NCI-H2196 treated with DMSO at 0.1 percent for 48 hours (cell line): ENCODE measurements around the gene ACTG2.
A peak's percentile ranks its signal among the peaks of the same experiment; 100 is the strongest.
"Not testable (repeated sequence)": the region's sequence is repeated elsewhere in the genome, so short reads cannot be mapped to it uniquely, and the experiment has no call there.

Source experiments
- DNase-seq: peaks from one replicate; lab custom pipeline; 2025; ENCODE audit not compliant: unreplicated experiment; lab: John Stamatoyannopoulos, UW

ACTG2 gene

DNA sequence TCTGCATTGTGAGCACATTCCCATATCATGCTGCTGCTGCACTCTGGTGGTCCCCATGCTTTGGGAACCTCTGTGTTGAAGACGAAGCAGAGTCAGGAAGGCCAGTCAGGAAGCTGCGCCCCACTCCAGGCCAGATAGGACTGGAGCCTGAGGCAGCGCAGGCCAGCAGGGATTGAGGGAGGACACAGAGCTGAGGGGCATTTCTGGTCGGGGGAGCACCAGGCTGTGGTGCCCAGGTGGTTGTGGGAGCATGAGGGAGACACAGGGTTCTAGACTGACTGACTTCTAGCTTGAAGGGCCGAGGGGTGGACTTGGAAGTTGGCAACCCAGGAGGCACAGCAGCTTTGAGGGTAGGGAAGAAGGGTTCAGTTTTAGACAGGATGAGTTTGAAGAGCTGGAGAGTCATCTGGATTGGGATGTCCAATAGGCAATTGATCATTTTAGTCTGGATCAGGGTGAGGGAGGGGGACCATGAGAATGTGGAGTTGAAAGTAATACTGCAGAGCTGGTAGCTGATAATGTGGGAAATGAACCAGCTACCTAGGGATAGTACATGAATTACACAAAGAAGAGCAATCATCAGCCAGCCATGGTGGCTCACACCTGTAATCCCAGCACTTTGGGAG, 1.4 kb upstream of the ACTG2 start:
- no peak for DNase-seq

DNA sequence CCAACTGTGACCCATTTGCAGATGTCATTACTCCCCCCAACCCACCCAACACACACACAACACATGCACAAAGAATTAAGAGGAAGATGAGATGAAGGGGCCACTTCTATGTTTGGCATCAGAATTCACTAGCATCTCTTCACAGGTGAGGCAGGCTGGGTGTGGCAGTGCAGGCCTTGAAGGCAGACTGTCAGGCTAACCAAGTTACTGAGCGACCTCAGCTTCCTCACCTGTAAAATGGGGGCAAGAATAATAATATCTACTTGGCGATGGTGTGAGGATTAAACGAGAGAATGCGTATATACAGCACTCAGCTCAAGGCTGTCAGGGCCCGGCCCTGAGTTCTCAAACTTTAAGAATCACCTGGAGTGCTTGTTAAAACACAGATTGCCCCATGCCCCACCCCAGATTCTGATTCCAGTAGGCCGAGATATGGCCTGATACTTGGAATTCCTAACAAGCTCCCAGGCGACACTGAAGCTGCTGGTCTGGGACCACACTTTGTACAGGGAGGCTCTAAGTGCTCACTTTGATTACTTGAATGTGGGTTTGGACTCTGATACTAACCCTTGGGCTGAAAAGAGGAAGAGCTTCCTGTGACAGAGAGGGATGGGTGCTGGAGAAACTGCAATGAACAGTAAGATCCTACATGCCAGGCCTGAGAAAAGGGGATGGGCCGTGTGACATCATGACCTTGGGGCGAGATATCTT, 1.1 kb downstream of the ACTG2 start:
- no peak for DNase-seq

DNA sequence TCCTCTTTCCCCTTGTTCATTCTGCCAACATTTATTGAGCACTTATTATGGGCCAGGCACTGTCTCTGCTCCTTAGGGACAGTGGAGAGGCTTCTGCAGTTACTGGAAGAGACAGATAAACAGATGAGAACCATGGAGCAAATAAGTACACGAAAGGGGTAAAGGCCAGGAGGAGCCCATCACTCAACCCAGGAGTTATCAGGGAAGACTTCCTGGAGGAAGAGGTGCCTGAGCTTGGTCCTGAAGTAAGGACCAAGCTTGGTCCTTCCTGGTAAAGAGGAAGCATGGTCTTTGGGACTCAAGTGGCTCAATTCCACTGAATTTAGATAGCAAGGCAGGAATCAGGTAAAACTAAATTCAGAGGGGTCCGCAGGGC, 1.7 kb downstream of the ACTG2 start:
- DNase-seq: no peak

DNA sequence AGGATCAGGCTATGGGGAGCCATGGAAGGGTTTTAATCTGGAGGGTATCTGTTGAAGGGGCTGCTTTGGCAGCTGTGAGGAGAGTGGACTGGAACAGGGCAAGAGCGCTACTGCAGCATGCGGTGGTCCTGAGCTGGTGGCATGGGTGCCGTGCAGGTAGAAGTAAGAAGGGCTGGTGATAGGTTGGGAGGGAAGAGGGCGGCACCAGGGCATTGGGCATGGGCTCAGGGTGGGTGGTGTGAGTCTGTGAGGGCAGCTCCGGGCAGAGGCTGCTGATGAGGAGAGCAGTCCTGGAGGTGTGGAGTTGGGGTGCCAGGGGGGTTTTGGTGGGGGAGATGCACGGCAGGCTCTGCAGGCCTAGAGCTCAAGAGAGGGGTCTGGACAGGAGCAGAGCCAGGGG, 2.1 kb downstream of the ACTG2 start:
- no peak for DNase-seq

DNA sequence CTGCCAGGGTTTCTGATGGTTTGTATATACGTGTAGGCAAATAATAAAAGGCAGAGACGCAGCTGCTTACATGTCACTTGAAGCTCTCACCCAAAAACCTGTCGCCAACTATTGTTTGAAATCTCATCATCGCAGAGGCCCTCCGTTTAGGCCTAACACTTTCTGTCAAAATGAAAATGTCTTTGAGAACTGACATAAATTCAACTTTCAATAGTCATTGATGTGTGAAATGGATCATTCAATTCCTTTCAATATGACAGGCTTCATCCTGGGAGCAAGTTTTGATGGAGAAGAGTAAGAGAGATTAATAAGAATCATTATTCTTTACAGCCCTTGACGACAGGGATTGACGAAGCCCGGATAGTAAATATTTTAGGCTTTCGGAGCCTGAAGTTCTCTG, 2.7 kb downstream of the ACTG2 start:
- no peak for DNase-seq

DNA sequence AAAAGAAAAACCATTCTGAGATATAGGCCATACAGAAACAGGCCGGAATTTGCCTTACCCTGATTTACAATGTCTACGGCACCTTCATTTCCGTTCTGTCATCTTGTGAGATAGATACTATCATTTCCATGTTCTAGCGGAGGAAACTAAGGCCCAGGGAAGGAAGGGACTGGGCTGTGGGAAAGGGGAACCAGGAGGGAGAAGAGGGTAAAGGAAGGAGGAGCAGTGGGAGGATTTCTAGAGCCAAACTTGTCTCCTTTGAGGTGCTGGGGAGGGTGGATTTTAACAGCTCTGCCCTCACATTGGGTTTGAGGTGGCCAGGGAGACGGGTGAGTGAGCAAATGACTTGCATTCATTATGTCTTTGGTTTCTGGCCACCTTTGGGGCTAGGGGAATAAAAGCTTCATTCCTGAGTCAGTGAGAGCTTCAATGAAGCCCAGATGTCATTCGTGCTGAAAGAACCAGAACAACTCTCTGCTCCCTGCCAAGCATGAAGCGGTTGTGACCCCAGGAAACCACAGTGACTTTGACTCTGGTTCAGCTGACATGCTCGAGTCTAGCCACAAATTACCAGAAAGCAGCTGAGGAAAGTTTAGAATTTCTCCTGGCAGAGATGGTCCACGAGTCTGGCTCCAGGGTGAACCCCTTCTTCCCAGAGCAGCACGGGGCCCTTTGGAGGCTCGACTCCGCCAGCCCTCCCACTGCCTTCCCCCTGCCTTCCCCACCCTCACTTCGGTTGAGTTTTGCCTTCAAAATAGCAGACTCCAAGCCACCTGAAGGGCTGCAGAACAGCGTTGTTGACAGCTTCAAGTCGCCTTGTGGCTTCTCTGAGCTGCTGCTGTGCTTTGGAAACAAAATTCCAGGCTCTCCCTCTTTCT, 3.8 kb downstream of the ACTG2 start:
- no peak for DNase-seq

DNA sequence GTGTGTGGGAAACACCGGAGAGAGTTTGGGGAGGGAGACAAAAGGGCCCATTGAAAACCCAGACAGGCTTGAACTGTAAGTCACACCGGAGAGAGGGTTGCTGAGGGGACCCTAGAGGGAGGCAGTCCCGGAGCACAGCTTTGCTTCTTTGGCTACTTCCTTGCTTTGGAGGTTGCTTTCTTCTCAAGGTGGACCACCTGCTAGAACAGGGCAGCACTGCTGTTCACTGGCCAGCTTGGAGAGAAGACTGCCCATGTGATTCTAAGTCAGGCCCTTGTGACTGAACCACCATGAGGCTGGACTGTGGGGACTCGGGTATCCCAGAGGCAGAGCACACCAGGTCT, 4.4 kb downstream of the ACTG2 start:
- no peak for DNase-seq

DNA sequence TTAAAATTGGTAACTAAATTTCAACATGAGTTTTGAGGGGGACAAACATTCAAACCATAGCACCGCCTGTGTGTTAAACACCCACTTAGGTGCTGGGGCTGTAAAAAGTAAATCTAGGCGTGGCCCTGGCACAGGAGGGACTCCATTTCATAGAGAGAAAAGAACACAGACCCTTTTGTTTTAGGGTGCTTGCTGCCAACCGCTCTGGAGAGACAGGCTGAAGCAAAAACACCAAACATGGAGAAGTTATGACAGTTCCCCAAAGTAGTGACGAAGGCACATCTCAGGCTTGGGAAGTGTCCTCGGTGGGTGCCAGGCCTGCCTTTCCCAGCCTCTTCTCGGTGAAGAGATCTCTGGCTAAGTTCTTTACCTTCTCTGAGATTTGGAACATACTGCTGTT, 5.1 kb downstream of the ACTG2 start:
- DNase-seq: no peak

DNA sequence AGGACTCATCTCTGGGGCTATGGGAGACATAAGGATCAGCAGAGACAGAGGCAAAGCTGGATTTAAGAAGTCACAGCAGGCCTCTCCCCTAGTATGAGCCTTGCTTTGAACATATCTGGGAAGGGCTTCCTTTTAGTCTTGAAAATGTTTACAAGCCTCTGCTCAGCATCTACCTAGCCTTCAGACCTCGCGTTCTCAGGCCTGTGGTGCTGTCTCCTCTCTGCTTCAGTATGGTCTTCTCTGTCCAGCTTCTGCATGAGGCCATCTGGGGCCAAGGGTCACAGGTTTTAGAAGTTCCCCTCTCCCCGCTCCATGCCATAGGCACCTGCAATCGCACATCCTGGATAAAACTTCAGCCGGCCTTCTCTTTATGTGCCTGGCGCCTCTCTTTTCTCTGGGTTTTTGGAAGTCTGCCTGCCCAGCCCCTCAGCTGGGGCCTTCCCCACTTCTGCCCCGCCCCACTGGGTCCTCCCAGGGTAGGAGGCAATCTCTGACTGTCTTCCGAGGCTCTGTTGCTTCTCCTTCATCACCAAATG, 7.1 kb downstream of the ACTG2 start:
- DNase-seq: no peak

DNA sequence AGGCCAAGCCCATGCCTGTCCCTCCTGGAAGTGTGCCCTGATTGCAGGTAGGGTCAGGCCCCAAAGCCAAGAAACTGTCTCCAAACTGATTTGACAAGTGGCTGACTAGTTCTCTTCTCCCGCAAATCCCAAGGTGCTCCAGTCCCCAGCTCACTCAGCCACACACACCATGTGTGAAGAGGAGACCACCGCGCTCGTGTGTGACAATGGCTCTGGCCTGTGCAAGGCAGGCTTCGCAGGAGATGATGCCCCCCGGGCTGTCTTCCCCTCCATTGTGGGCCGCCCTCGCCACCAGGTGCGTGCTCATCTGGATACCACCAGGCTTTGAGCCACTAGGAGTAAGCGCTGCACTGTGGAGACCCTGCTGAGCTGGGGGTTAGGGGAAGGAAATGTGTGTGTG, 8.3 kb downstream of the ACTG2 start:
- DNase-seq: no peak

DNA sequence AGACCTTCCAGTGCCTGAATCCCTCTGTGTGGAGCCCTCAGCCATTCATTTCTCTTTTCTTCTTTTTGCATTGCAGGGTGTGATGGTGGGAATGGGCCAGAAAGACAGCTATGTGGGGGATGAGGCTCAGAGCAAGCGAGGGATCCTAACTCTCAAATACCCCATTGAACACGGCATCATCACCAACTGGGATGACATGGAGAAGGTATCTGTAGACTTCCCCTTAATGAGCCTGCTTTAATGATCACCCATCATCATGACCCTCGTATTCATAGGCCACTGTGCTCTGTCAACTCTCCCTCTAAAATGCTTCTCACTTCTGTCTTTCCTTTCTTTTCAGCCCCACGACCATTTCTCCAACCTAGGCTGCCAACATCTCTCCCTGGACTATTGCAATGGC, 9.5 kb downstream of the ACTG2 start:
- DNase-seq: no peak

DNA sequence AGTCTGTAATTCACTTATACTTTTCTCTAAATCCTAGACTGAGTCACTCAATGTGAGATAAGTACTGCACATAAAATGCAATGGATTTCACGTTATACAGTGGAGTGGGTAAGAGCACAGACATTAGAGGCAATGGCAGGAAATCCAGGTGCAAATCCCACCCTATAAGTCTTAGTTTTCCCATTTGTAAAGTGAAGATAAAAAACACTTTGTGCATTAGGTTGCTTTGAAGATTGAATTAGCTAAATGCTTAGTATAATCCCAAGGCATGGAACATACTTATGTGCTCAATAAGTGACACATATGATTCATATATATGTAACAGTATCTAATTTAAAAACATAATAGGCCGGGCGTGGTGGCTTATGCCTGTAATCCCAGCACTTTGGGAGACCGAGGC, 10.5 kb downstream of the ACTG2 start:
- DNase-seq: no peak

DNA sequence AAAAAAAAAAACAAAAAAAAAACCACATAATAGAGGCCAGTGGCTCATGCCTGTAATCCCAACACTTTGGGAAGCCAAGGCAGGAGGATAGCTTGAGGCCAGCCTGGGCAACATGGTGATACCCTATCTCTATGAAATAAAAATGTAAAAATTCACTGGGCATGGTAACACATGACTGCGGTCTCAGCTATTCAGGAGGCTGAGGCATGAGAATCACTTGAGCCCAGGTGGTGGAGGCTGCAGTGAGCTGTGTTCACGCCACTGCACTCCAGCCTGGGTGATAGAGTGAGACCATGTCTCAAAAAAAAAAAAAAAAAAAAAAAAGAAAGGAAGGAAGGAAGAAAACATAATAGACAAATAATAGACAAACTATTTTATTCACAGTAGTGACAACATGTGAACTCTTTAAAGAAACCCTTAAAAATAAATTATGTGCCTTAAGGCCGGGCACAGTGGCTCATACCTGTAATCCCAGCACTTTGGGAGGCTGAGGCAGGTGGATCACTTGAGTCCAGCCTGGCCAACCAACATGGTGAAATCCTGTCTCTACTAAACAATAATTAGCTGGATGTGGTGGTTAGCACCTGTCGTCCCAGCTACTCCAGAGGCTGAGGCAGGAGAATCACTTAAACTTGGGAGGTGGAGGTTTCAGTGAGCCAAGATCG, 11.3 kb downstream of the ACTG2 start:
- DNase-seq: not testable (repeated sequence)

DNA sequence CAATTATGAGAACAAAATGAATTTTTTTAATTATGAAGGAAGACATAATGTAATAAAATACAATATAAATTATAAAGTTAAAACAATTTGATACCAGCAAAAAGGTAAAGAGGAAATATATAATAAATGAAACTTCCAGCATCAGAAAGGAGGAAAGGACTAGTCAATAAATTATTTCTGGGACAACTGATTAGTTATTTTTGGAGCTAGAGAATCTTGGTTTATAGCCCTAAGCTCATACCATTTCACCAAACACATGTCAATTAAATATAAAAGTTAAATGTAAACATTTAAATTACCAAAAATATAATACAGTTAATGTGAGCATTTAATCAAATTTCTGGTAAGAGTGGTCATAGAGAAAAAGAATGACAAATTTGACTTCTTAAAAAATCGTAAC, 12.1 kb downstream of the ACTG2 start:
- no peak for DNase-seq

DNA sequence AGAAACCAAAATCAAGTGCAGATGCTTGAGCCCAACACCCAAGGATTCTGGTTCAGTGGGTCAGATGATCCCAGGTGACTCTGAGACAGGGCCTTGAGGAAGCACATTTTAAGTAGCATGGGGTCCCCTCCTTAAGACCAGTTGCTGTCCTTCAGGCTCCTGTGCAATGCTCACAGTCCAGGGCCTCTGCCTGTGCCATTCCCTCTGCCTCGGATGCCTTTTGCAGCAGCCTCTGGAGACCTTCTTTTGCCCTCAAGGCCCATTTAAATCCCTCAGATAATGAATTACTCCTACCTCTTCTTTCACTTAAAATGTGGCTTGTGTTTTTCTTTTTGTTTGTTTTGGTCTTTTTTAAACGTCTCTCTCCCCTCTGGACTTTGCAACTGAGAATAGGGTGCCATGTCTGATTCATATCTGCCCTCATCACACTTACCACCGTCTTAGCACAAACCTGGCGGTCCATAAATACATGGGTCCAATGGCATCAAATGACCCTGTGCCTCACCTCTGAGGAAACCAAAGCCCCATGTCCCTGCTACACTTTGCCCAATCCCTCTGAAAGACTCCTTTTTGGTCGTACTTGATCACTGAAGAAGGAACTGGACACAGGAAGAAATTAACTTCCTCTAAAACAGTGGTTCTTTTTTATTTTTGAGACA, 14.2 kb downstream of the ACTG2 start:
- no peak for DNase-seq

DNA sequence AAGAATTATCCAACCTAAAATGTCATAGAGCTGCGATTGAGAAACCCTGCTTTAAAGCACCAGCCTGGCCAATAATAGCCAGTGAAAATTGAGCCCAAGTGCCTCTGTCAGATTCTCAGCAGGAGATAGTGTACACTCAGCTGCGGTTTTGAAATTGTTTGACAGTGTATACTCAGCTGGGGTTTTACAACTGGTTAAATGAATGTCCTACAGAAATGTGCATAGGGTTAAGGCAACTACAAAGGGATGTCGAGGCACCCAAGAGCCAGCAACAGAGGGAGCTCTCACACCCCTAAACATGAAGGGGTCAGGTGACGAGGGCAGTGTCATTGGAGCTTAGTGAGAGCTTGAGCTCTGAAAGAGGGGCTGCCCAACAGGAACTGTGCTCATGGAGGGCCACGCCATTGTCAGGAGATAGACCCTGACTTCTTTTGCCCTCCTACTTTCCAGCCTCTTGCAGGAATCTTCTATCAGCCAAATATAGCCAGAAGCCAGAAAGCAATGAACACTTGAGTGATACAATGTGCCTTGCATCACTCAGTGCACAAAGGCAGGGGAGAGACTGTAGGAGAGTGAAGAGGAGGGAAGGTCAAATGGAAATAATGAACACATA, 15.1 kb downstream of the ACTG2 start:
- peak; percentile 55 for DNase-seq

DNA sequence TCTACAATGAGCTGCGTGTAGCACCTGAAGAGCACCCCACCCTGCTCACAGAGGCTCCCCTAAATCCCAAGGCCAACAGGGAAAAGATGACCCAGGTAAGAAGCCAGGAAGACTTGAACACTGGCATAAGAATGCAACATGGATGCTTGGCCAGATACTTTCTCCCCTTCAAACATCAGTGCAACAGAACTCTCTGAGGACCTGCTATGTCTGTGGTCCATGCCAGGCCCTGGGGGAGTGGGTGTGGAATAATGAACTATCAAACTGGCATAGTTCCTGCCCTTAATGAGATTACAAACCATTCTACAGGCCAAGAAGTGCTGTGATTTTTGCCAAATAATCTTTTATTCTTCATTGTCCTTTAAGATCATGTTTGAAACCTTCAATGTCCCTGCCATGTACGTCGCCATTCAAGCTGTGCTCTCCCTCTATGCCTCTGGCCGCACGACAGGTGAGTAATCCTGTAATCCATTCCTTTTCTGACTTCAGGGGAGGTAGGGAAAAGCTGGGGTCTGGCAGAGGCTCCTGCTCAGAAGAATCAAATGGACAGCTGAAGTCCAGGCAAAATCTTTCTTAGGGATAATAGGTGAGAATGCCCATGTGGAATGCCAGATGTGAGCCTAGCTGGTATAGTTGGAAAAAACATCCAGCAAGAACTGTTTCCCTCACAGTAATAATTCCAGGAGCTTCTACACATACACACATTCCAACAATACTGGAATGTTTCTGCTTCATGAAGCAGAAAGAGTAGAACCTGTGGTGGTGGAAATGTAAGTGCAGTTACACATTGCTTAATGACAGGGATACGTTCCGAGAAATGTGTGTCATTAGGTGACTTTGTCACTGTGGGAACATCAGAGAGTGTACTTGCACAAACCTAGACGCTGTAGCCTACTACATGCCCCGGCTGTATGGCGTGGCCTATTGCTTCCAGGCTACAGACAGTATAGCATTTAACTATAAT, 16.2 kb downstream of the ACTG2 start:
- no peak for DNase-seq

DNA sequence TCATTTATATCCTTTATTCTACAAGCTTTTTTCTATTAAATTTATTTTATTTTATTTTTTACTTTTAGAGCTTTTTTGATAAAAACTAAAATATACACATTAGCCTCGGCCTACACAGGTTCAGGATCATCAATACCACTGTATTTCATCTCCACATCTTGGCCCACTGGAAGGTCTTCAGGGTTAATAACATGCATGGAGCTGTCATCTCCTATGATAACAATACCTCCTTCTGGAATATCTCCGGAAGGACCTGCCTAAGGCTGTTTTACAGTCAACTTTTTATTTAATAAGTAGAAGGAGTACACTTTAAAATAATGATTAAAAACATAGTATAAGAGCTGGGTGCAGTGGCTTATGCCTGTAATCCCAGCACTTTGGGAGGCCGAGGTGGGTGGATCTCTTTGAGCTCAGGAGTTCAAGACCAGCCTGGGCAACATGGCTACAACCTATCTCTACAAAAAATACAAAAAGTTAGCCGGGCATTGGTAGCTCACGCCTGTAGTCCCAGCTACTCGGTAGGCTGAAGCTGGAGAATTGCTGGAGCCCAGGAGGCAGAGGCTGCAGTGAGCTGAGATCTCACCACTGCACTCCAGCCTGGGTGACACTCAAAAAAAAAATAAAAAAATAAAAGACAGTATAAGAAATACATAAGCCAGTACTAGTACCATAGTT, 18.2 kb downstream of the ACTG2 start:
- no peak for DNase-seq
